Peyer's patch (tissue), 4 donors: Measurements from ENCODE around the gene TECPR2. TPM values are rescaled to one million over a fixed set of nuclear protein-coding genes. Genes with fewer than 3 reads are reported as not detected.
"Not testable (repeated sequence)": the region's sequence is repeated elsewhere in the genome, so short reads cannot be mapped to it uniquely, and the experiment has no call there.

Source experiments
- DNase-seq, 3 donors: peaks; one replicate each; pipeline ENCODE4 v3.0.0-alpha.2; 2017 to 2019
- H3K27ac ChIP-seq, 4 donors: fragments of 200-600 bp; sonication (generic); one replicate each; pipeline ENCODE4 v1.5.1; 2016 to 2019
- H3K27me3 ChIP-seq, 2 donors: fragments of 200-600 bp; sonication (generic); one replicate each; pipeline ENCODE4 v1.5.1; 2019
- H3K36me3 ChIP-seq, 3 donors: fragments of 200-600 bp; sonication (generic); one replicate each; pipeline ENCODE4 v1.5.1; 2016 to 2019
- H3K4me1 ChIP-seq, 4 donors: fragments of 200-600 bp; sonication (generic); one replicate each; pipeline ENCODE4 v1.5.1; 2016 to 2019
- H3K4me3 ChIP-seq, 4 donors: fragments of 200-600 bp; sonication (generic); 1 replicate in 3 of 4; 2 replicates in 1 of 4; pipeline ENCODE4 v1.5.1; 2016 to 2019; ENCODE audit warnings: mild to moderate bottlenecking in 1 of 4
- H3K9me3 ChIP-seq, 4 donors: fragments of 200-600 bp; sonication (generic); one replicate each; pipeline ENCODE4 v1.5.1; 2016 to 2019; ENCODE audit warnings: mild to moderate bottlenecking in 1 of 4
- POLR2A ChIP-seq, 2 donors: fragments of 450-650 bp; IDR thresholded peaks; one replicate each; pipeline ENCODE4 v1.5.1; 2017; ENCODE audit warnings: antibody characterized with exemption in 2 of 2, mild to moderate bottlenecking in 2 of 2, moderate library complexity in 2 of 2
- total RNA-seq, 4 donors: library from RNA; depleted of rRNA; stranded (reverse); fragments of >200 nt; gene quantifications; one replicate each; pipeline ENCODE4 v1.1.0, GENCODE V29; 2016
- TF ChIP-seq, protein P1 (sequence below), 6 experiments: fragments of 450-650 bp in 4 of 6; fragments of 200-600 bp in 2 of 6; sonication (generic) in 1 of 6; IDR thresholded peaks; one replicate each; pipeline ENCODE4 v1.5.1; 2017 to 2019; ENCODE audit warnings: antibody characterized with exemption in 6 of 6, mild to moderate bottlenecking in 3 of 6, moderate library complexity in 1 of 6

The TECPR2 gene
- total RNA-seq, 4 donors from 2014 or later, result 21.5 to 45.3 (median 22.4) TPM

DNA sequence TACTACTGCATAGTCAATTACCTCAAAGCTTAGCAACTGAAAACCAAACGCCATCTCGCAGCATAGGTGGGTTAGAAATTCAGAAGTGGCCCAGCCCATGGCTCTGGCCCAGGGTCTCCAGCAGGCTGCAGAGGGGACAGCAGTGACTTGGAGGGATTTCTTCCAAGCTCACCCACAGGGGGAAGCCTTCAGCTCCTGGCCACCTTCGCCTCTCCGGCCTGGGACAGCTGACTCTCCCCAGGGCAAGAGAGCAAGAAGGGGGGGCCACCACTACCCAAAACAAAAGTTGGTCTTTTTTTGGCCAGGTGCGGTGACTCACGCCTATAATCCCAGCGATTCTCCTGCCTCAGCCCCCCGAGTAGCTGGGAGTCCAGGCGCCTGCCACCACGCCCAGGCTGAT is 179.0 kb downstream of the TECPR2 start:
- no peak for TF ChIP-seq POLR2A (IDR thresholded peaks at IDR 0.05)
- TF ChIP-seq, protein P1, sequence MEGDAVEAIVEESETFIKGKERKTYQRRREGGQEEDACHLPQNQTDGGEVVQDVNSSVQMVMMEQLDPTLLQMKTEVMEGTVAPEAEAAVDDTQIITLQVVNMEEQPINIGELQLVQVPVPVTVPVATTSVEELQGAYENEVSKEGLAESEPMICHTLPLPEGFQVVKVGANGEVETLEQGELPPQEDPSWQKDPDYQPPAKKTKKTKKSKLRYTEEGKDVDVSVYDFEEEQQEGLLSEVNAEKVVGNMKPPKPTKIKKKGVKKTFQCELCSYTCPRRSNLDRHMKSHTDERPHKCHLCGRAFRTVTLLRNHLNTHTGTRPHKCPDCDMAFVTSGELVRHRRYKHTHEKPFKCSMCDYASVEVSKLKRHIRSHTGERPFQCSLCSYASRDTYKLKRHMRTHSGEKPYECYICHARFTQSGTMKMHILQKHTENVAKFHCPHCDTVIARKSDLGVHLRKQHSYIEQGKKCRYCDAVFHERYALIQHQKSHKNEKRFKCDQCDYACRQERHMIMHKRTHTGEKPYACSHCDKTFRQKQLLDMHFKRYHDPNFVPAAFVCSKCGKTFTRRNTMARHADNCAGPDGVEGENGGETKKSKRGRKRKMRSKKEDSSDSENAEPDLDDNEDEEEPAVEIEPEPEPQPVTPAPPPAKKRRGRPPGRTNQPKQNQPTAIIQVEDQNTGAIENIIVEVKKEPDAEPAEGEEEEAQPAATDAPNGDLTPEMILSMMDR (IDR thresholded peaks at IDR 0.05), result no peak

DNA sequence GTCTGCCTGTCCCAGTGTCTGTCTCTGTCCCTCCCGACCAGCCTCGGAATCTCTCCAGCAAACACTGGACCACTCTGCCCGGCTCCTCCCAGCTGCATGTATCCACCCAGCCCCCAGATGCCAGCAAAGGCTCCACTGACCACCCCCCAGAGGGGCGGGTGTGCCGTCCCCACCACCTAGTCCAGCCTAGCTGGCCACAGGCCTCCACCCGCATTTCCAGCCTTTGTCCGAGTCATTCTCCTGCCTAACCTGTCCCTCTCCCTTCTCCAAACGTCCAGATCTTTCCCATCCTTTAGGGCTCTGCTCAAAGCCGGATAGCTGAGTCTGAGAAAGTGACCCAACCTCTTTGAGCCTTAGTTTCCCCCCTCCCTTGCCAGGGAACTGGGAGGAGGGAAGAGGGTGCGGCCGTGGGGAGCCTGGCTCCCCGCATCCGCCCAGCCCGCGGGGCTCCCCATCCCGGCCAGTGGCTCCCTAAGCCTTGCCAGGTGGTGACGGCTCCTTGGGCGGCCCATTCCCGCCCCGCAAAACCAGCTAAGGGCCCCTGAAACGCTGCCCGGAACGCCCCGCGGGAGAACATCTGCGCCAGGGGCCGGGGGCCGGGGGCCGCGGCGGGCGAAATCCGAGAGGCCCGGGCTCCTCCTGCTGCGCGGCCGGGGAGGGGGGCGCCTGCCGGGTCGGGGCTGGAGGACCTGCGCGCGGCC is 181.5 kb downstream of the TECPR2 start:
- Histone ChIP-seq H3K36me3 (no peaks in the 10 kb centered on the region), H3K27me3 (no peaks in the 10 kb centered on the region), H3K4me3 (peak overlapping the region in 3 of 4 donors; percentile 40 to 48 (median 43)), H3K4me1 (peaks cover 0 to 32% (median 6%) of the 10 kb centered on the region in 4 donors), H3K27ac (peak overlapping the region in 3 of 4 donors; percentile 81 to 89 (median 89)), H3K9me3 (no peaks in the 10 kb centered on the region)
- TF ChIP-seq POLR2A (IDR thresholded peaks at IDR 0.05), result no peak
- no peak for DNase-seq

More for the DNA sequence above, 179.0 kb downstream of the TECPR2 start:
- Histone ChIP-seq H3K4me1 (peaks cover 0 to 38% (median 6%) of the 10 kb centered on the region in 4 donors), H3K36me3 (no peaks in the 10 kb centered on the region), H3K4me3 (no peak overlapping the region), H3K9me3 (no peaks in the 10 kb centered on the region), H3K27ac (no peak overlapping the region), H3K27me3 (no peaks in the 10 kb centered on the region)
- no peak for DNase-seq

DNA sequence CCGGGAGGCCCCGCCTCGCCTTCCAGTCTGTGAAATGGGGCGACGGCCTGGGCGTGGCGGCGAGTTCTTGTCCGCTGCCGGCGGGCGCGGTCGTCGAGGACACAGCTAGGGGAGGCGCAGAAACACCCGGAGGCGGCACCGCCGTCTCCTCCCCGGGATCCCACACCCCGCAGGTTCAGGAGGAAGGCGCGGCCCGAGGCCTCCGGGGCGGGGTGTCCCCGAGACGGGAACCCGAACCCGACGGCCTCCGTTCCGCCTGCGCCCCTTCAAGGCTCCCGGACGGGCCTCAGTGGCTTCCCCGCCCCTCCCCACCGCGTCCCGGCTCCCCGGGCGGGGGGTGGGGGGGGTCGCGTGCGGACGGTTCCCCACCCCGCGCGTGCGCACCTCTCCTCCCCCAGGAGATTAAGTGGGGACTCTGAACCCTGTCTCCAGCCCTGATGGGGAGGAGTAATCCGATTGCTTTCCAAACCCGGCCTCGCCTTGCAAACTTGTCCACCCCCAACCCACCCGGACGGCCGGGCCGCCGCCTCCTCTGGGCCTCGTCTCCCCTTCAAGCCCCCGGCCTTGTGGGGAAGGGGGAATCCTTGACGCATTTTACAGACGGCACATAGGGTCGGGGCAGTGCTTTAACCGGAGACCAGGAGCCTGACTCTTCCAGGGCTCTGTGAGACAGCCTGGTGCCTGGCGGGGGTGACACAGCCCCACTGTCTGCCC is 182.2 kb downstream of the TECPR2 start:
- Histone ChIP-seq H3K27me3 (no peaks in the 10 kb centered on the region), H3K9me3 (no peaks in the 10 kb centered on the region), H3K4me1 (peaks cover 0 to 28% (median 6%) of the 10 kb centered on the region in 4 donors), H3K4me3 (peak overlapping the region; percentile 24 to 48 (median 42)), H3K27ac (peak overlapping the region in 3 of 4 donors; percentile 81 to 89 (median 89)), H3K36me3 (no peaks in the 10 kb centered on the region)
- DNase-seq, result peak in 2 of 3 donors; percentile 86 to 90
- TF ChIP-seq, protein P1 (IDR thresholded peaks at IDR 0.05), result no peak
- peak; percentile 44 to 75 for TF ChIP-seq POLR2A (IDR thresholded peaks at IDR 0.05)

DNA sequence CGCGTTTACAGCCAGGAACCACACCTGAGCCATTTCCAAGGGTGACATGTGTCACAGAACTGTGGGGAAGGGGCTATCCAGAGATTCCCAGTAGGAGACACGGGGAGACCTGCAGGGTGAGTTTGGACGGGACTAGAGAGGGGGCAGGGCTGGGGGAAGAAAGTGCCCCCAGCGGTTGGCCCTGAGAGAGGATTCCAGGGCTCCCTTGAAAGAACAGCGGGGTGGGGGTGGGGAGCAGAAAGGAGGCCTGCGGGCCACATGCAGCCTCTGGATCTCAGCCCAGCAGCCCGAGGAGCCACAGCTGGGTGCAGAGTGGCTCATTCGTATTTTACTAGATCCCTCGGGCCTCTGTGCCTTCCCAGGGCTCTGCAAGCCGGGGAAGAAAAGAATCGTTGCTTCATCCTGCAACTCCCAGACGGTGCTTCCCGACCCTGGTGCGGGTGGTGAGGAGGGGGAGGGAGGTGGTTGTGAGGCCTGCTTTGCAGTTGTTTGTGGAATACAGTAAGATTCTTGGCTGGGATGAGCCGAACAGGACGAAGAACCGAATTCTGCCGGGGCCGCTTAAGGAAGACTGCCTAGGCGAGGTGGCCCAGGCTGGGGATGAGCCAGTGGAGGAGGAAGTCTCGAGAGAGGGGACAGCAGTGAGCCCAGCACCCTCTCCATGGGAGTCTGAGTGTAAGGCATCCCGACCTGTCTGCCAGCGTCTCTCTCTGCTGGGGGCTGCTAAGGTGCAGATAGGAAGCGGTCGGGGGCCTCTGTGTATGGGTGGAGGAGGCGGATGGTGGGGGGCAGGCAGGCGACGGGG is 182.9 kb downstream of the TECPR2 start:
- Histone ChIP-seq H3K36me3 (no peaks in the 10 kb centered on the region), H3K27ac (peak overlapping the region in 3 of 4 donors; percentile 81 to 89 (median 89)), H3K4me3 (peak overlapping the region in 3 of 4 donors; percentile 10 to 48 (median 43)), H3K4me1 (peaks cover 0 to 24% (median 6%) of the 10 kb centered on the region in 4 donors), H3K27me3 (no peaks in the 10 kb centered on the region), H3K9me3 (no peaks in the 10 kb centered on the region)
- TF ChIP-seq, protein P1 (IDR thresholded peaks at IDR 0.05), result peak in 2 of 6 experiments; percentile 17 to 22
- TF ChIP-seq POLR2A (IDR thresholded peaks at IDR 0.05), result no peak
- DNase-seq, result peak in 1 of 3 donors; percentile 72

DNA sequence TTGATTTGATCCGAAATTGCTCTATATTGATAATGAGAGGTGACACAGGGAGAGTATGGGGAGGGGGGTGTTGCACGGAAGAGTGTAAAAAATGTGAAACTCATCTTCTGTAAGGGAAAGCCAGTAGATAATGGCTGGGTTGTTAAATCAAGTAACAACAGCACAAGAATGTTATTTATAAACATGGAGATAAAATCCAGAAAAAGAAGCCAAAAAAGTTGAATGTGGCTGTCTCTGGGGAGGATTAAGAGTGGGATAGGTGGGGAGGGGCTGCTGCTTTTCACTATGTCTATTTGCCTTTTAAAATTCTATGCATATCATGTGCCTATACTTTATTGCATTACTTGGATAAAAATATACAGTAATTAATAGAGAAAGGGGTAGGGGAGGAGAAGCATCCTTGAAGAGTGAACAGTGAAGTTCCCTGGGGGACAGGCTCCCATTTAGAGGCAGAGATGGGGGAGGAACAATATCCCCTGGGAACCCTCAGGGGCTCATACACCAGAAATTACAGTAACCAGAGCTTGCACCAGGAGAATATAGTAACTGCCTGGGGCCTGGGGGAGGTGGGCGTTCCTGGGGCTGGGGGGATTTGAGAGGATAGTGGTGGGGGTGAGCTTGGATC is 186.0 kb downstream of the TECPR2 start:
- Histone ChIP-seq H3K27ac (no peak overlapping the region), H3K27me3 (no peaks in the 10 kb centered on the region), H3K4me1 (peaks cover 0 to 42% (median 6%) of the 10 kb centered on the region in 4 donors), H3K4me3 (no peak overlapping the region), H3K36me3 (no peaks in the 10 kb centered on the region), H3K9me3 (no peaks in the 10 kb centered on the region)
- no peak for DNase-seq
- TF ChIP-seq, protein P1 (IDR thresholded peaks at IDR 0.05), result no peak
- no peak for TF ChIP-seq POLR2A (IDR thresholded peaks at IDR 0.05)

DNA sequence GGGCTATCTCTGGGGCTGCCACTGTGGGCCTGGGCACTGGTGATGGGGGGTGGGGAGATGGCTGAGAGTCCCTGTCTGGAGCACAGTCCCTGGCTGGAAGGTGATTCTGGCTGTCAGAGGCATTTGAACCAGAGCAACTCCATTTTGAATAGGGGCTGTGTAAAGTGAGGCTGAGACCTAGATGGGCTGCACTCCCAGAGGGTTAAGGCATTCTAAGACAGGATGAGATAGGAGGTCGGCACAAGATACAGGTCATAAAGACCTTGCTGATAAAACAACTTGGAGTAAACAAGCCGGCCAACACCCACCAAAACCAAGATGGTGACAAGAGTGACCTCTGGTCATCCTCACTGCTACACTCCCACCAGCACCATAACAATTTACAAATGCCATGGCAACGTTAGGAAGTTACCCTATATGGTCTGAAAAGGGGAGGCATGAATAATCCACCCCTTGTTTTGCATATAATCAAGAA is 188.2 kb downstream of the TECPR2 start:
- not testable (repeated sequence) for H3K9me3 ChIP-seq, H3K4me3 ChIP-seq, DNase-seq, H3K36me3 ChIP-seq, H3K27me3 ChIP-seq
- Histone ChIP-seq H3K27ac (peak overlapping the region in 1 of 4 donors; percentile 92), H3K4me1 (peaks cover 0 to 29% (median 0%) of the 10 kb centered on the region in 4 donors)
